Calu3 (cell line): ENCODE data around the gene RGS3. TPM values are rescaled to one million over a fixed set of nuclear protein-coding genes. Genes with fewer than 3 reads are reported as not detected.
"Not testable (repeated sequence)": the region's sequence is repeated elsewhere in the genome, so short reads cannot be mapped to it uniquely, and the experiment has no call there.

Source experiments
- BruUV-seq: library from RNA; stranded (reverse); fragments of 400-500 nt; replicated peaks from 2 replicates; lab custom pipeline; 2021; lab: Mats Ljungman, UMichigan
- CTCF ChIA-PET: fragments of 300-600 bp; sonication (Branson Sonifier 250); formaldehyde crosslinking; loops from one replicate; lab custom pipeline; 2022; ENCODE audit warnings: antibody characterized with exemption; lab: Charles Lee
- DNase-seq: peaks from one replicate; pipeline ENCODE4 v3.0.0; 2022
- H3K27ac Mint-ChIP-seq: one replicate; pipeline ENCODE4 v1.8.0; 2022; ENCODE audit warnings: mixed read lengths; ENCODE audit not compliant: unreplicated experiment
- H3K27me3 Mint-ChIP-seq: one replicate; pipeline ENCODE4 v1.8.0; 2022; ENCODE audit warnings: mixed read lengths; ENCODE audit not compliant: unreplicated experiment
- H3K36me3 Mint-ChIP-seq: one replicate; pipeline ENCODE4 v1.8.0; 2022; ENCODE audit warnings: mild to moderate bottlenecking, moderate library complexity, mixed read lengths; ENCODE audit not compliant: insufficient read depth, unreplicated experiment
- H3K4me1 Mint-ChIP-seq: one replicate; pipeline ENCODE4 v1.8.0; 2022; ENCODE audit warnings: mild to moderate bottlenecking, low read depth, mixed read lengths; ENCODE audit not compliant: unreplicated experiment
- H3K4me3 Mint-ChIP-seq: one replicate; pipeline ENCODE4 v1.8.0; 2022; ENCODE audit warnings: mild to moderate bottlenecking, low read depth, moderate library complexity, mixed read lengths; ENCODE audit not compliant: unreplicated experiment
- H3K9me3 Mint-ChIP-seq: one replicate; pipeline ENCODE4 v1.8.0; 2022; ENCODE audit warnings: low read depth, mixed read lengths; ENCODE audit not compliant: unreplicated experiment
- CTCF ChIP-seq: fragments of 200-600 bp; IDR thresholded peaks from one replicate; pipeline ENCODE4 v1.8.0; 2022; ENCODE audit warnings: antibody characterized with exemption; ENCODE audit not compliant: unreplicated experiment
- intact Hi-C: fragments of 100-400 bp; cut with micrococcal nuclease; formaldehyde crosslinking; loops from one replicate; pipeline ENCODE4 v1.10.0; 2022; ENCODE audit not compliant: unreplicated experiment
- total RNA-seq: library from RNA; stranded (reverse); gene quantifications from 2 replicates; pipeline ENCODE4 v1.2.3, GENCODE V29; 2022

RGS3 gene
- total RNA-seq, 1 experiment from 2014 or later: 61.8 TPM

- no TSS peak for BruUV-seq
- DNase-seq: no peak
- Mint-ChIP-seq H3K36me3 (no peaks in the 10 kb centered on the region), H3K4me3 (no peak overlapping the region), H3K27ac (no peak overlapping the region), H3K27me3 (no peaks in the 10 kb centered on the region), H3K4me1 (peaks cover 8% of the 10 kb centered on the region), H3K9me3 (peaks cover 2% of the 10 kb centered on the region)
- intact Hi-C loops: no loop called here
- TF ChIP-seq CTCF: no peak
- CTCF ChIA-PET: no interaction called here
Measured at GRCh38 chr9:113636165-113636564, 172.6 kb downstream of the RGS3 start.

GRCh38 chr9:113636693-113637092 is 173.2 kb downstream of the RGS3 start:
- Mint-ChIP-seq H3K27ac (no peak overlapping the region), H3K4me1 (peaks cover 8% of the 10 kb centered on the region), H3K4me3 (no peak overlapping the region), H3K36me3 (no peaks in the 10 kb centered on the region), H3K9me3 (peaks cover 2% of the 10 kb centered on the region), H3K27me3 (no peaks in the 10 kb centered on the region)
- BruUV-seq: no TSS peak
- intact Hi-C loops: no loop called here
- TF ChIP-seq CTCF: no peak
- DNase-seq: no peak
- CTCF ChIA-PET: no interaction called here

- peaks cover 2% of the 10 kb centered on the region for H3K9me3 Mint-ChIP-seq
- H3K27me3 Mint-ChIP-seq: no peaks in the 10 kb centered on the region
- CTCF ChIA-PET: no interaction called here
- no peak for TF ChIP-seq CTCF
- DNase-seq: no peak
- BruUV-seq: no TSS peak
- H3K4me3 Mint-ChIP-seq: no peak overlapping the region
- peaks cover 8% of the 10 kb centered on the region for H3K4me1 Mint-ChIP-seq
- no peaks in the 10 kb centered on the region for H3K36me3 Mint-ChIP-seq
- H3K27ac Mint-ChIP-seq: no peak overlapping the region
- intact Hi-C loops: no loop called here
Measured at GRCh38 chr9:113638490-113638889, 175.0 kb downstream of the RGS3 start.

- H3K27ac Mint-ChIP-seq: no peak overlapping the region
- H3K36me3 Mint-ChIP-seq: no peaks in the 10 kb centered on the region
- H3K4me3 Mint-ChIP-seq: no peak overlapping the region
- H3K4me1 Mint-ChIP-seq: peaks cover 8% of the 10 kb centered on the region
- BruUV-seq: no TSS peak
- CTCF ChIA-PET: no interaction called here
- no peaks in the 10 kb centered on the region for H3K27me3 Mint-ChIP-seq
- peaks cover 2% of the 10 kb centered on the region for H3K9me3 Mint-ChIP-seq
- DNase-seq: no peak
- no peak for TF ChIP-seq CTCF
- intact Hi-C loops: no loop called here
Measured at GRCh38 chr9:113638897-113639296, 175.4 kb downstream of the RGS3 start.

GRCh38 chr9:113639411-113639970 is 176.0 kb downstream of the RGS3 start:
- CTCF ChIA-PET: not testable (repeated sequence)

More at GRCh38 chr9:113639411-113639970, 176.0 kb downstream of the RGS3 start:
- intact Hi-C loops, H3K36me3 Mint-ChIP-seq, BruUV-seq, H3K4me1 Mint-ChIP-seq, H3K27ac Mint-ChIP-seq, H3K27me3 Mint-ChIP-seq, H3K9me3 Mint-ChIP-seq, H3K4me3 Mint-ChIP-seq, DNase-seq: not testable (repeated sequence)
